HG03354 (cell line): ENCODE data around the gene SPDYE6.
A peak's percentile ranks its signal among the peaks of the same experiment; 100 is the strongest.
"Not testable (repeated sequence)": the region's sequence is repeated elsewhere in the genome, so short reads cannot be mapped to it uniquely, and the experiment has no call there.

Experiments used
- ATAC-seq: cut with Tn5 transposase; IDR thresholded peaks from one replicate; pipeline ENCODE4 v1.9.1; 2021; ENCODE audit warnings: mild to moderate bottlenecking; ENCODE audit not compliant: unreplicated experiment, poor library complexity, severe bottlenecking

Gene SPDYE6

DNA sequence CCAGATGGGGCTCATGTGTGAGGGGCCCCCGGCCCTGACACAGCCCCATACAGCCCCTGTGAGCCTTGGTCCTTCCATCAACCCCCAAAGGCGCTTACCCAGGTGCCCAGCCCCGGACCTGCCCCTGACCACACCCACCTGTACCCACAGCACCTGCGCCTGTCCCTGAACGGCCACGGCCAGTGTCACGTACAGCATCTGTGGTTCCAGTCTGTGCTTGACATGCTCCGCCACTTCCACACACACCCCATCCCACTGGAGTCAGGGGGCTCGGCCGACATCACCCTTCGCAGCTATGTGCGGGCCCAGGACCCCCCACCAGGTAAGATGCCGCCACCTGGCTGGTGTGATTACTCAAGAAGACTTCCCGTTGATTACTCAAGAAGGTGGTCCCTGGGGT is 36.1 kb downstream of the SPDYE6 start:
- no peak for ATAC-seq

DNA sequence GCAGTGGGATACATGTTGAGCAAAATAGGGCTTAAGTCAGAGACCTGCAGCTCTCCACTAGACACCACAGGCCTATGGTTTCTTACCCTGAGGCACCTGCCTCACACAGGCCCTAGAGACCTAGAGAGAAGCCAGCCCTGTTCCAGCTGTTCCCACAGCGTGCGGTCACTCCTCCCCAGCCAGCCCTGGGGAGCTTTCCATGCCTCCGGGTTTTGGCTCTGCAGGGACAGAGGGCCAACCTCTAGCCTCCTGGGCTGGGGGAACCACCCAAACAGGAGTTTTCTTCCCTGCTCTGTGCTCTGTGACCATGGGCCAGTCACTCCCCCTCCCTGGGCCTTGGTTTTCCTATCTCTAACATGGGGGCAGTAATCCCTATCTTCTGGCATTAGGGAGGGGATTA is 36.6 kb downstream of the SPDYE6 start:
- no peak for ATAC-seq

DNA sequence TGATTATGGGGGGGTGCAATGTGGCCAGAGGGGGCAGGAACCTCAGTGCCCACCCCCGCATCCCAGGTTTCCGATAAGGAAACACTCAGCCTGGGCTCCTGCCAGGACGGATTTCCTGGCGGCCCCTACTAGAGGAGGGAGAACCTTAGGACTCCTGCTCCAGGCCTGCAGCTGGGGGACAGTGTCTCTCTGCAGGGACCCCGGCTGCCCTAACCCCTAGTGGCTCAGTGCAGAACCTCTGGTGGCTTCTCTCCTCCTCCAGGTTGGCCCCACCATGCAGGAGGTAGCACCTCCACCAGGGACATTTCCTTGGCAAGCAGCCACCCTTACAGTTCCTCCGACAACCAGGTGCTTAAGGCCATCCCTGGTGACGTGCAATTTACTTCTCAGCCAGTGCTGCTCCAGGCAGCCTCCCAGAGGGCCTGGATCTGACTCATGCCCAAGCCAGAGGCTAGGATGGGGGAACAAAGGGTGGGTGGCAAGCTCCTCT is 37.7 kb downstream of the SPDYE6 start:
- no peak for ATAC-seq

DNA sequence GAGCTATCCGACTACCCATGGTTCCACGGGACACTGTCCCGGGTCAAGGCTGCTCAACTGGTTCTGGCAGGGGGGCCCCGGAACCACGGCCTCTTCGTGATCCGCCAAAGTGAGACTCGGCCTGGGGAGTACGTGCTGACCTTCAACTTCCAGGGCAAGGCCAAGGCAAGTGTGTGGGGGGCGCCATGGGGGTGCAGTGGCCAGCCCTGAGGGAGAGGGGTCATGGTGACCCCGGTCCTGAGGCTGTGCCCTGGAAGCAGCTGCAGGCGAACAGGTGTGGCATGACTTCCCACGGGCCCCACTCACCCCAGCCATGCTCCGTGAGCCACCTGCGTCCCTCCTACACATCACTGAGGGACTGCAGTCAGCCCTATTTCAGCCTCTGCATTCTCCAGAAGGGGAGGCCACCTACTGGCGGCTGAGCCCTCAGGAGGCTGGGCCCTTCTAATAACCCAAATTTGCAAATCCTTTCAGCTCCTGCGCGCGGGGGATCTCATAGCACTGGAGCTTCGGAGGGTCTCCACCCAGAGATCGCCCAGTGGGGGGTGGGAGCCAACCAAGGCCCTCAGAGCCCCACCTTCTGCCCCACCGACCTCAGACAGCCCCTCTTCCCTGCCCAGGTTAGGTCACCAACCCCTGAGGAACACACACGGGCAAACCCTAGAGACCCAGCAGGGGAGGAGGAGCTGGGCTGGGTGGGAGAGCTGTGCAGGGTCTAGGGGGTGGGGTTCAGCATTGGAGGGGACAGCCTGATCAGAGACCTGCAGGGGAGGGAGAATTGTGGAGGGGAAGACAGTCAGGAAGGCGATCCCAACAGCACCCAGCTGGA is 38.8 kb downstream of the SPDYE6 start:
- no peak for ATAC-seq

DNA sequence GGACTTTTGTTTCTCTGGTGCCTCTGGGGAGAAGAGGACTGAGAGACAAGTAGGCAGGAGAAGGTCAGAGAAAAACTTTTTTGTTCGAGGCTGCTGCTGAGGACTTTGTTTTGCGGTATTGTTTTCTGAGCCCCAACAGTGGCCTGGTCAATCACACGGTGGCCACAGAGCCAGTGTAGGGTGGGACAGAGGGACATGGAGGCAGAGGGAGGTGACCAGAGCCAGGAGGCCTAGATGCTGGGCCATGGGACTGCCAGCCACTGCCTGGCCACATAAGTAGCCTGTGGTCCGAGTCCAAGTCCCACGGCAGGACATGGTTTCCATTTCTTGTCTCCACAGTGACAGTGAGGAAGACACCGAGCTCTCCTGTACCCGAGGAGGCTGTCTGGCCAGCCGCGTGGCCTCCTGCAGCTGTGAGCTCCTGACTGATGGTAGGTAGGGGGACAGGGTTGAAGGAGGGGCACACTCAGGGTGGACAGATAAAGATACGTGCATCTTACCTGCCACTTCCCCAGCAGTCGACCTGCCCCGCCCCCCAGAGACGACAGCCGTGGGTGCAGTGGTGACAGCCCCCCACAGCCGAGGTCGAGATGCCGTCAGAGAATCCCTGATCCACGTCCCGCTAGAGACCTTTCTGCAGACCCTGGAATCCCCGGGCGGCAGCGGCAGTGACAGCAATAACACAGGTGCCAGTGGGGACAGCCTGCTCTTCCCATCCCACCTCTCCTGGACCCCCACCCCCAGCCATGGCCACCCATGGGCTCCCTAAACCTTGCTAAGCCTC is 42.1 kb downstream of the SPDYE6 start:
- no peak for ATAC-seq

DNA sequence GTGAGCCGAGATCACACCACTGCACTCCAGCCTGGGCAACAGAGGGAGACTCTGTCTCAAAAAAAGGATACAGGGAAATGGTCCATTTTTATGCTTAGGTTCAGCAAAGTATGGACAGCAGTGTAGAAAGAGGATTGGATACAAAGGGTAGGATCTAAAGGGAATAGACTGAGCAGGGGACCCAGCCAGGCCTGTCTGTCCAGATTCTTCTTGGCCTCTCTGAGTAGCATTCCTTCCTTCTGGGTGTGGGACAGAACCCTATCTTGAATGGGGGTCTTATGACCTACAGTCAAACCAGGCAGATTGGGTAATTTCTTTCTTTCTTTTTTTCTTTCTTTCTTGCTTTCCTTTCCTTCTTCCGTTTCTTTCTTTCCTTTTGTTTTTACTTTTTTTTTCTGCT is 43.9 kb downstream of the SPDYE6 start:
- ATAC-seq, result no peak

DNA sequence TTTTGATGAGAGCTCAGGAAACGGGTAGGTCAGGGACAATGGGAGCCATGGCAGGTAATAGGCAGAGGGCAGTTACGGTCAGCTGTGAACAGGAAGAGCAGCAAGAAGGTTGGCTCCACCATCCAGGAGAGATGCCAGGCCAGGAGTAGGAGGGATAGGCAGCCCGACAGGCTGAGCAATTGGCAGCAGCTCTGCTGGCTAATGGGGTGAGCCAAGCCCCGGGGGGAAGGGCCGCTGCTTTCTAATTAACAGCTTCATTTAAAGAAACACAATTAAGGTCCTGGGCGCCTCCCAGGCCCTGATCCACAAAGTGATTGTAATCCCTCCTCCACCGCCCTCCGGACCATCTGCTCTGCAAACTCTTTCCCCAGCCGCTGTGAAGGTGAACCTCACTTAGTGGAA is 45.8 kb downstream of the SPDYE6 start:
- no peak for ATAC-seq

DNA sequence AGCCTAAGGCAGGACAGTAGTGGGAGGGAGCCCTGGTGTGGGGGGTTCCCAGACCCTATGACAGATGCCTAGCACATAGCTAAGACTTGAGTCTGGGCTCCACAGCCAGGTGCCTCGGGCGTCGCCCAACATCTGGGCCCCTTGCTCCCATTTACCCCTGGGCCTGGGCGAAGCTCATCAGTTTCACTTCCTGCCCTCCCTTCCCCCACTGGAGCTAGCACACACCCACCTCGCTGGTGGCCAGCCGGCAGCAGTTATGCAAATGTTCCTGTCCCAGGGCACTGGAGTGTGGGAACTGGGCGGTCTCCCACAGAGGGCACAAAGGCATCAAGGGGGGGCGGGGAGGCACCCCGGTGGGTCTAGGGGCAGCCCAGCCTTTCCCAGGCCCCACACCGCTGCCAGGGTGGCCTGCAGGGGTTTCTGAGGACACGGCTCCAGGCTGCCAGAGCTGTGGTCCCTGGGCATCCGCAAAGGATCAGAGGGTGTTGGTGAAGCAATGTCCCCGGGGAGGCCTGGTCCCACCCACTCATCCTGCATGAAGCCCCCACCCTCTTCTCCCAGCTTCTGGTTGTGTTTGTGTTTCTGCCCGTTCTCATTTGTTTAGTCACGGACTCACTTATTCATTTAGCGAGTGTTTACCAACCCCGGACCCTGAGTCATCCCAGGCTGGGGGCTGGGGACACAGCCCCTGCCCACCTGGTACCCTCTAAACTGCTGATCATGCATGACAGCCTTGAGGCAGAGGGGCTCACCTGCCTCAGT is 49.1 kb downstream of the SPDYE6 start:
- peak; percentile 80 for ATAC-seq

DNA sequence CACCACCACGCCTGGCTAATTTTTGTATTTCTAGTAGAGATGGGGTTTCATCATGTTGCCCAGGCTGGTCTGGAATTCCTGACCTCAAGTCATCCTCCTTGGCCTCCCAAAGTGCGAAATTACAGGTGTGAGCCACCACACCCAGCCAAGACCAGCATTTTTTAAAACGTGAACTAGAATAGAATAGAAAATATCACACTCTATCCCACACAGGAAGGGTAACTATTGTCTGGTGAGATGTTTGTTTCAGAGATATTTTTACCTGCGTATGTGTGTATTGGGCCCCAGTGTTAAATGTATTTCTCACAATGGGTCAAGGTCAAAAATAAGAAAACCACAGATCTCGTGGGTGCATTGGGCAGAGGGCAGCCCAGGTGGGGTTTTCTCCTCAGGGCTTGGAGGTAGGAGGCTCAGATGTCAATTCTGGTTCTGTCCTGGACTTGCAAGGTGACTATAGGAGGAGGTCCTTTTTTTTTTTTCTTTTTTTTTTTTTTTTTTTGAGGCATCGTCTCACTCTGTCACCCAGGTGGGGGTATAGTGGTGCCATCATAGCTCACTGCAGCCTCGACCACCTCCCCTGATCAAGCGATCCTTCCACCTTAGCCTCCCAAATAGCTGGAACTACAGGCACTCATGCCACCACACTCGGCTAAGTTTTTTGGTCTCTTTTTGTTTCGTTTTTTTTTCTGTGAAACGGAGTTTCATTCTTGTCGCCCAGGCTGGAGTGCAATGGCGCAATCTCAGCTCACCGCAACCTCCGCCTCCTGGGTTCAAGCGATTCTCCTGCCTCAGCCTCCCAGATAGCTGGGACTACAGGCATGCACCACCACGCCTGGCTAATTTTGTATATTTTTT is 50.6 kb downstream of the SPDYE6 start:
- no peak for ATAC-seq

DNA sequence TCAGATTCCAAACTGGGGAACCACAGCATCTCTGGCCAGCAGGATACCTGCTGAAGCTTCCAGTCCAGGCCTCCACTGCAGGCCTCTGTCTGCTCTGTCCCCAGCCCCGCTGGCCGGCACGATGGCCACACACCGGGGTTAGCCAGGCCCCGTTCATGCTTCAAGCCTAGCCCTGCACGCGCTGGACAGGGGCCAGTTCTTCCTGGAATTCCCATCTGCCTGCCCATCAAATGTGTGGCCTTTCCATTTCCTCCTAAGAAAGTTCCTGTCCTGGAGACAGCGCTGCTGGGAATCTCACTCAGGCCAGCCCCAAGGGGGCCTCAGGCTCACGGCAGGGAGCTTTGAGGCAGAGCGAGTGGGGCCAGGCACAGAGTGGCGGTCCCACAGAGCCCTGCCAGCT is 51.6 kb downstream of the SPDYE6 start:
- ATAC-seq, result no peak

DNA sequence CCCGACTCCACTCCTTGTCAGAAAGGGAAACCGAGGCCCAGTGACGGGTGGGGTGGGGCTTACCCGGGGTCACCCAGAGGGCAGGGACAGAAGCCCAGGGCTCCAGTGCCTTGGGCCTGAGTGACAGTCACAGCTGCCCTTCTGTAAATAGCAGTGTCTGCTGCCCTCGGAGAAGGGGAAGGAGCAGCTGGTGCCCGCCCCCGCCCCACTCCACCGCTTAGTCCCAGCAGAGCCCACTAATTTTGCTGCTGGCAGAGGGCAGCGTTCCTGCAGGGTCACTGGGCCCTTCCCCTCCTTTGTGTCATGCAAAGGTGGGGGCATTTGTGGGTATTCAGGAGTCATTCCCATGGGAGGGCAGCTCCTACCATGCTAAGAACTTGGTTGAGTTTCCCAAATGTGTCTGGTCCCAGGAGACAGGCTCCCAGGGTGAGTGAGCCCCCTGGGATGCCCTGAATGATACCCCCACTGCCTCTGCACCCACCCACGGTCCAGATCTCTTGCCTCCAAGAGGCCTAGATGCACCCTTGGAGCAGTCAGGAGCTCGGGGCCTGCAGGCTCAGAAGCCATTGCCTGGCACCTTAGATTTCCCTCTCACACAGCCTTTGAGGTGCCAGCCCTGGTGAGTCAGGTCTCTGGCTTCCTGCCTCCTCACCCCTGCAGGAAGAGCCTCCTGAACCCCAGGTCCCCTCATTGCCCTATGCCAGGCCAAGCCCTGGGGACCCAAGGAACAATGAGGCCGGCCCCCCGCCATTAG is 52.4 kb downstream of the SPDYE6 start:
- ATAC-seq, result no peak

DNA sequence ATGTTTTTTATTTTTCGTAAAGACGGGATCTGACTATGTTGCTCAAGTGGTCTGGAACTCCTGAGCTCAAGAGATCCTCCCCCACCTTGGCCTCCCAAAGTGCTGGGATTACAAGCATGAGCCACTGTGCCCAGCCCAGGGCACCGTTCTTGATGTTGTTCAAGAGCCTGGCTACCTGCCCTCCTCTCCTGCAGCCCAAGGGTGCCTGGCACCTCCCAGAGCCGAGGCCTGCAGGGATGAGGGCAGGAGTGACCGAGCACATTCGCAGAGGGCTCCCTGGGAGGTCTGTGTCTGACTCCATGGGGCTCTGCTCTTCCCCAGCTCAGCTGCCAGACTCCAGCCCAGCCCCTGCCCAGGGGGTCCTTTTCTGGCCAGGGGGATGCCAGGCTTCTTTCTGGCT is 54.2 kb downstream of the SPDYE6 start:
- ATAC-seq, result no peak

- not testable (repeated sequence) for ATAC-seq
Observed at GRCh38 chr7:102301367-102301766, 54.9 kb downstream of the SPDYE6 start.

GRCh38 chr7:102300643-102301221 is 55.5 kb downstream of the SPDYE6 start:
- no peak for ATAC-seq

DNA sequence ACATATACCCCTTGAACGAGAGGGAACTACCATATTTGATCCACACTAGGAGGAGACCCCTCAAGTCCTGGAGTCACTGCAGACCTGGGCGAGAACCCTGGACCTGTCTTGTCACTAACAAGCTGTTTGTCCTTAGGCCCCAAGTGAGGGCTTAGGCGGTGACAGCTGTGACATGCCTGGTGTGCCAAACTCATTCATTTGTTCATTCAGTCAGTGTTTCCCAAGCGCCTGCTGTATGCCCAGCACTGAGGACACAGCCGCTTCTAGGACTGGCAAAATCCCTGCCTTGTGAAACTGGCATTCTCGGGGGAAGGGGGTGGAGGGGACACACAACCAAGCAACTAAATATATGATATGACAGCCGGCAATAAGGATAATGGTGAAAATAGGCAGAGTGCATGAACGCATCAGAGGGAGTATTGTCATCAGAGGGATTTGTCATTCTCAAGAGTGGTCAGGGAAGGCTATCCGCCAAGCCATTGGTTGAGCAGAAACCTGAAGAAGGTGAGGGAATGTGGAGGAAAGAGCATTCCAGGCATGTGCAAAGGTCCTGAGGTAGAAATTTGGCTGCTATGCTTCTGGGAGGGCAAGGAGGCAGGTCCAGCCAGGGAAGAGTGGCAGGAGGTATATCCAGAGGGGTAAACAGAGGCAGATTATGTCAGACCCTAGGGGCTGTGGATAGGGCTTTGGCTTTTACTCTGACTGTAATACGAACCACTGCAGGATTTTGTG is 58.6 kb downstream of the SPDYE6 start:
- ATAC-seq, result no peak

DNA sequence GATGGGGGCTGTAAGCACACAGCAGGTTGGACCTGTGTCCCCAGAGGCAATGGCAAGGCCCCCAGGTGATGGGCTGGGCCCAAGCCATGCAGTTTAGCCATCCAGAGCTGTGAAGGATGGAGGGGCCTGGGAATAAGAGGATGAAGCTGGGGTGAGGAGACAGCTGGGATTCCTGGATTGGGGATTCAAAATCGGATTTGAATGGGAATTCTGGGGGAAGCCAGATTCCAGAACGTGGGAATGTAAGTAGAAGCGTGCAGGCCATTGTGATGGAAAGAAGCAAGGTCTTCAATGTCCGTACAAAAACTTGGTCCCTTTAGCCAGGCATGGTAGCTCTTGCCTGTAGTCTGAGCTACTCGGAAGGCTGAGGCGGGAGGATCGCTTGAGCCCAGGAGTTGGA is 59.7 kb downstream of the SPDYE6 start:
- no peak for ATAC-seq

DNA sequence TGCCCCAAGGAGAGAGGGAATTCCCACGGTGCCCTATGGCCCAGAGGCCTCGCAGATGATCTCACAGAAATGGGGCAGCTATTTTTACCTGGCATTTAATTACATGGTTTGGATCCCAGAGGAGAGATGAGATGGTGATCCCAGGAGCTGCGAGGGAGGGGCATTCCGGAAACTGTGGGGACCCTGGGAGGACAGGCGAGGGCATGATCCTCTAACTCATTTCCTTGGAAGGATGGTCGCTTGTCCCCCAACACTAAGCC is 60.1 kb downstream of the SPDYE6 start:
- ATAC-seq, result no peak
